ENCODE results near the gene TNRC18. TPM values are rescaled to one million over a fixed set of nuclear protein-coding genes. Genes with fewer than 3 reads are reported as not detected.
"Not testable (repeated sequence)": the region's sequence is repeated elsewhere in the genome, so short reads cannot be mapped to it uniquely, and the experiment has no call there.

Gene TNRC18, protein sequence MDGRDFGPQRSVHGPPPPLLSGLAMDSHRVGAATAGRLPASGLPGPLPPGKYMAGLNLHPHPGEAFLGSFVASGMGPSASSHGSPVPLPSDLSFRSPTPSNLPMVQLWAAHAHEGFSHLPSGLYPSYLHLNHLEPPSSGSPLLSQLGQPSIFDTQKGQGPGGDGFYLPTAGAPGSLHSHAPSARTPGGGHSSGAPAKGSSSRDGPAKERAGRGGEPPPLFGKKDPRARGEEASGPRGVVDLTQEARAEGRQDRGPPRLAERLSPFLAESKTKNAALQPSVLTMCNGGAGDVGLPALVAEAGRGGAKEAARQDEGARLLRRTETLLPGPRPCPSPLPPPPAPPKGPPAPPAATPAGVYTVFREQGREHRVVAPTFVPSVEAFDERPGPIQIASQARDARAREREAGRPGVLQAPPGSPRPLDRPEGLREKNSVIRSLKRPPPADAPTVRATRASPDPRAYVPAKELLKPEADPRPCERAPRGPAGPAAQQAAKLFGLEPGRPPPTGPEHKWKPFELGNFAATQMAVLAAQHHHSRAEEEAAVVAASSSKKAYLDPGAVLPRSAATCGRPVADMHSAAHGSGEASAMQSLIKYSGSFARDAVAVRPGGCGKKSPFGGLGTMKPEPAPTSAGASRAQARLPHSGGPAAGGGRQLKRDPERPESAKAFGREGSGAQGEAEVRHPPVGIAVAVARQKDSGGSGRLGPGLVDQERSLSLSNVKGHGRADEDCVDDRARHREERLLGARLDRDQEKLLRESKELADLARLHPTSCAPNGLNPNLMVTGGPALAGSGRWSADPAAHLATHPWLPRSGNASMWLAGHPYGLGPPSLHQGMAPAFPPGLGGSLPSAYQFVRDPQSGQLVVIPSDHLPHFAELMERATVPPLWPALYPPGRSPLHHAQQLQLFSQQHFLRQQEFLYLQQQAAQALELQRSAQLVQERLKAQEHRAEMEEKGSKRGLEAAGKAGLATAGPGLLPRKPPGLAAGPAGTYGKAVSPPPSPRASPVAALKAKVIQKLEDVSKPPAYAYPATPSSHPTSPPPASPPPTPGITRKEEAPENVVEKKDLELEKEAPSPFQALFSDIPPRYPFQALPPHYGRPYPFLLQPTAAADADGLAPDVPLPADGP (N-terminal part only)
- total RNA-seq (2014; rRNA removed; shearing (Covaris generic)) = 69.8 and 80.4 TPM in 2 replicates
- polyA plus RNA-seq (2014; cell fraction: nucleus; rRNA removed) = 59.3 and 85.9 TPM in 2 replicates

- DNase-seq (ENCODE audit: extremely low read depth, low read depth) = no peak
These were observed at the start of gene TNRC18 for GRCh38 chr7:5423306-5423975. TSS of gene TNRC18 (minus strand) at chr7:5423834. CDS start at chr7:5421246, 2,588 bp downstream.

DNA sequence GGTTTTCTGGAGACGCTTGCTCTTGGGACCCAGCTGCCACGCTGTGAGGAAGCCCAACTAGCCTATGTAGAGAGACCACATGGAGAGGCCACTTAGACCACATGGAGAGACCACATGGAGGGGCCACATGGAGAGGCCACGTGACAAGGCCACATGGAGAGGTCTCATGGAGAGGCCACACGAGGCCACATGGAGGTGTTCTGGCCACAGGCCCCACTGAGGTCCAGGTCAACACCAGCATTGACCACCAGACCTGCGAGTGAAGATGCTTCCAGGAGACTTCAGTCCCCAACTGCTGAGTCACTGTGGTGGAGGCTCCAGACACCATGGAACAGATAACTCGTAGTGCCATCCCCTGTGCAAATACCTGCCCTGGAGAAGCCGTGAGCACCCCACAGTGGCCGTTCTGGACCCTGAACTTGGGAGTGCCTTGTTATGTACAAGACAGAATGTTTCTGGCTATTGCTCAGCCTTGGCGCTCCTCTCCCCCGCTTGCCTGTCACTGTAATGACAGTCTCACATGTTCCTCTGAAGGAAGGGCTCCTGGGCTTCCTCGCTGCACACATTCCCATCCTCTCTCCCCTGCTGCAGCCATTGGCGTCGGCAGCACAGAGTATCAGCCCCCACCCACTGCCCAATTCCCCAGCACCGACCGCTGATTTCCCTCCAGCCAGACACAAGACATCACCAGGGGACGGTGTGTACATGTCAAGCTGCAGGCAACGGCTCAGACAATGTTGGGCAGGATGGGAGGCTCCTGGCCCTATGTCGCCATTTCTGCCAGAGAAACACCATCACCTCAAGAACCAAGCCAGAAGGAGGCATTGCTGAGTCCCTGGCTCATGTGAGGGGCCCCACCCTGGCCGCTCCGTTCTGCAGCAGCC lies 49.0 kb upstream of the TNRC18 start:
- no peak for DNase-seq (ENCODE audit: extremely low read depth, low read depth)

- DNase-seq (ENCODE audit: extremely low read depth, low read depth) = not testable (repeated sequence)
These were observed 48.0 kb upstream of the TNRC18 start for GRCh38 chr7:5471623-5472022.

DNA sequence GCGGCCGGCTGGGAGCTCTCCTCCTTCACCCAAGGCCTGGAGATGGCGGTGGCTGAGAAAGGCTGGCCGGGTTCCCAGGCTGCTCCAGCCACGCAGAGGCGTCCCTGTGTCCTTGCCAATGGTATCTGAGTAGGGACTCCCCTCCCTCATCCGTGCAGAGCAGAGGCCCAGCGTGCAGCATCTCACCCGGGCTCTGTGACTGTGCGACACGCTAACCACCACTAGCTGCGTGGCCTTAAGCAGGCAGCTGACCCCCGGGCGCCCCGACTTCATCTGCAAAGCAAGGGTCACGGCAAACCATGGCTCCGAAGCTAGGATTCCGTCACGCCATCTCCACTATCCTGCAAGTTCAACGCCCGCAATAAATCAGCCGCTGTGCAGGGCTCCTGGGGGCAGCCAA lies 47.2 kb upstream of the TNRC18 start:
- DNase-seq (ENCODE audit: extremely low read depth, low read depth) = no peak

DNA sequence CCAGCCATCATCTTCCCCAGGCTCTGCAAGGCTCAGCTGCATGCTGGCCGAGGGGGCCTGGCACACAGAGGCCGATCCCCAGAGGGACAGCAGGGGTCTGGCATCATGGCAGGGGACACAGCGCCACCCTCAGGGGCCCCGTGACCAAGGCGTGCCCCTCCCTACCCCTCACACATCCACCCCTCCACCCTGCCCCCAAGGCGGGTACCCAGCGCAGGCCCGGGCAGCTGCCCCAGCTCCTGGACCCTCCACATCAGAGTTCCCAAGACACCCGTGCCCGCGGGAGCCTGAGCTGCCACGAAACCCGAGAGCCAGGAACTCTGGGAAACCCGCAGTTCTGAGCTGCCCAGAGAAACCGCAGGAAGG lies 46.5 kb upstream of the TNRC18 start:
- DNase-seq (ENCODE audit: extremely low read depth, low read depth) = no peak

- no peak for DNase-seq (ENCODE audit: extremely low read depth, low read depth)
These were observed 45.9 kb upstream of the TNRC18 start for GRCh38 chr7:5469375-5470166.

DNA sequence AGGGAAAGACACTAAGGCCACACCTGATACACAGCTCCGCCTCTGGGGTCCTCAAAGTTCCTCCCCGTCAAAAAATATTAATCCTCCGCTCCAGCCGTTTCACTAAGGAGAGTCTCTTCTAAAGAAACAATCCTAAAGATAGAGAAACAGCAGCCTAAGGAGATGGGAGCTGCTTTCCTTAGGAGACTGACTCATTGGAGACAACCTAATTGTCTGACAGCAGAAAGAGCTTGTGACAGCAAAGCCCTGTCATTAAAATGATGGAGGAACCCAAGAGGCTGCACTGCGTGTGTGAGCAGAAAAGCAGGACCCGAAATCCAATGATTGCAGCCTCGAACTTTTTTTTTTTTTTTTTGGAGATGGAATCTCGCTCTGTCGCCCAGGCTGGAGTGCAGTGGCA lies 44.0 kb upstream of the TNRC18 start:
- DNase-seq (ENCODE audit: extremely low read depth, low read depth) = no peak

DNA sequence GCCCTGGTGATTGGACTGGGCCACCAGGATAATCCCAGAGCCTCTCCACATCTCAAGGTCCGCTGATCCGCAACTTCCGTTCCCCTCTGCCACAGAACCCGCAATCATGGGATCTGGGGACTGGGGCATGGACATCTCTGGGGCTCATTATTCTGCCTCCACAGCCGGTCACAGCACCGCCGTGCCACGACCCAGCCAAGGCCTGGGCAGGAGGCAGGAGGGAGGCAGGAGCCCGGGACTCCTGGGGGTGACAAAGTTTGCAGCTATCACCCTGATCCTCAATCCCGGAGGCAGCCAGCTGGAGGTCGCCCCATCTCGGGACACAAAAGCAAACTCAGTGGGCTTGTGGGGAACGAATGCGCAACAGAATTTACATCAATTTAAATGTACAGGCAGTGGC lies 42.9 kb upstream of the TNRC18 start:
- DNase-seq (ENCODE audit: extremely low read depth, low read depth) = no peak

DNA sequence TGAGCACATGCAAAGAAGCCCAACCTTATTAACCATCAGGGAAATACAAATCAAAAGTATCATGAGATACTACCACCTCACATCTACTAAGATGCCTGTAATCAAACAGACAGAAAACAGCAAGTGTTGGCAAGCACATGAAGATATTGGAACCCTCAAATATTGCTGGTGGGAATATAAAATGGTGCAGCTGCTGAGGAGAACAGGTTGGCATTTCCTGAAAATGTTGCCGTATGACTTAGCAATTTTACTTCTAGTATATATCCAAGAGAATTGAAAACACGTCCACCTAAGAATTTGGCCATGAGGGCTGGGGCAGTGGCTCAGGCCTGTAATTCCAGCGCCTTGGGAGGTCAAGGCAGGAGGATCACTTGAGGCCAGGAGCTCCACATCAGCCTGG lies 39.4 kb upstream of the TNRC18 start:
- no peak for DNase-seq (ENCODE audit: extremely low read depth, low read depth)

DNA sequence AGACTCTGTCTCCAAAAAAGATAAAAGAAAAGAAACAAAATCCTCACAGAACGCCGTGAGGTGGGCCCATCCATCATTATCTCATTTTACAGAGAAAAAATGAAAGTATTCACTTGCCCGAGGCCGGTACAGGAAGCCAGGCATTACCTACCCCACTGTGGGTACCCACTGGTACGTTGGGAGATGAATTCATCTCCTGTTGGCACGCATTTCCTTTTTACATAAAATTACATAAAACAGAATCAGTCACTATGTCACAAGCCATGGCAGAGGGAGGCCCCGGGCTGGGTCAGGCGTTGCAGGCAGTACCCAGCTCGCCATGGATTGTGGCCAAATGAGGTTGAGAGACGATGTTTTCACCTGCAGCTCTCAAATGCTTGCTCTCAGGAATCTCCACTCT lies 38.6 kb upstream of the TNRC18 start:
- no peak for DNase-seq (ENCODE audit: extremely low read depth, low read depth)

DNA sequence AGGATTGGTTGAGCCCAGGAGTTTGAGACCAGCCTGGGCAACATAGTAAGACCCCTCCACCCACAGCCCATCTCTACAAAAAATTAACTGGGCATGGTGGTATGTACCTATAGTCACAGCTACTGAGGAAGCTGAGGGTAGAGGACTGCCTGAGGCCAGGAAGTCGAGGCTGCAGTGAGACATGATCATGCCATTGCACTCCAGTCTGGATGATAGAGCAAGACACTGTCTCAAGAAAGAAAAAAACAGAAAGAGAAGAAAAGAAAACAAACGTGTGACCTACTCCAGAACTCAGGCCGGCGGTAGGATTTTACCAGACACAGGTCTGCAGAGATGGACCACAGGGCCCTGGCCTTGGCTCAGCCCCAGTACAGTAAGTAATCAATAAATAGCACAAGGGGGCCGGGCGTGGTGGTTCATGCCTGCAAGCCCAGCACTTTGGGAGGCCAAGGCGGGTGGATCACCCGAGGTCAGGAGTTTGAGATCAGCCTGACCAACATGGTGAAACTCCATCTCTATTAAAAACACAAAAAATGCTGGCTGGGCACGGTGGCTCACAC lies 35.4 kb upstream of the TNRC18 start:
- no peak for DNase-seq (ENCODE audit: extremely low read depth, low read depth)

DNA sequence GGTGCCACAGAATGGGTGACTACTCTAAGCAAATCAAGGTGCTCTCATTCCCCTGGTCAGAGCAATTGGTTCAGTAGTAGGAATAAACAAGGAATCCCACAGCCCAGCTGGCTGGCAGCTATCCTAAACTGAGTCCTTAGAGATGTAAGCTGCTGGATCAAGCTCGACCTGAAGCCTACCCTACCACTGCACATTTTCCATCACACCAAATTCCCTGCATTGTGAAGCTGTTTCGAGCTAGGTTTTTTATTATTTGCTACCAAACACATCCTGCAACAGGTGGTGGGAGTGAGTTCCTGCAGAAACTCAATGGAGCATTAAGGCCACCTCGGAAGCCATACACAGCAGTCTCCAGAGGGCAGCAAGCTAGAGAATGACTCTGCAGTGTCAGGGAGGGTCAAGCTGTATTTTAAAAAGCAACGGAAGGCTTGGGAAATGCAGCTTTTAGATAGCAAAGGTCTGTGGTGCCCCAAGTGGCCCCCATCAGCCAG lies 33.7 kb upstream of the TNRC18 start:
- DNase-seq (ENCODE audit: extremely low read depth, low read depth) = no peak

DNA sequence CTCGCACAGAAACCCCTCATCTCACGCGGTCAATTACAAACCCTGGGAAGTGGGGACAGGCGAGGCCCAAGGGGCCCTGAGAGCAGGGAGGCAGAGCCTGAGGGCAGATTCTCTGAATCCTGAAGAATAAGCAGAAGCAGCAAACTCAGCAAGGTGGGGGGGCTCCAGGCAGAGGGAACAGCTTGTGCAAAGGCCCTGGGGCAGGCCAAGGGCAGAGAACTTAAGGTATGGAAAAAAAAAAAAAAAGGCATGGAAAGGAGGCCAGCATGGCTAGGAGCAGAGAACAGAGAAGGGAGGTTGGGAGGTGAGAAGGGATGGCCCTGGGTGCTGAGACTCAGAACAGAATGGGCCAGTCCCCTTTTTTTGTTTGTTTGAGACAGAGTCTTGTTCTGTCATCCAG lies 32.8 kb upstream of the TNRC18 start:
- no peak for DNase-seq (ENCODE audit: extremely low read depth, low read depth)

DNA sequence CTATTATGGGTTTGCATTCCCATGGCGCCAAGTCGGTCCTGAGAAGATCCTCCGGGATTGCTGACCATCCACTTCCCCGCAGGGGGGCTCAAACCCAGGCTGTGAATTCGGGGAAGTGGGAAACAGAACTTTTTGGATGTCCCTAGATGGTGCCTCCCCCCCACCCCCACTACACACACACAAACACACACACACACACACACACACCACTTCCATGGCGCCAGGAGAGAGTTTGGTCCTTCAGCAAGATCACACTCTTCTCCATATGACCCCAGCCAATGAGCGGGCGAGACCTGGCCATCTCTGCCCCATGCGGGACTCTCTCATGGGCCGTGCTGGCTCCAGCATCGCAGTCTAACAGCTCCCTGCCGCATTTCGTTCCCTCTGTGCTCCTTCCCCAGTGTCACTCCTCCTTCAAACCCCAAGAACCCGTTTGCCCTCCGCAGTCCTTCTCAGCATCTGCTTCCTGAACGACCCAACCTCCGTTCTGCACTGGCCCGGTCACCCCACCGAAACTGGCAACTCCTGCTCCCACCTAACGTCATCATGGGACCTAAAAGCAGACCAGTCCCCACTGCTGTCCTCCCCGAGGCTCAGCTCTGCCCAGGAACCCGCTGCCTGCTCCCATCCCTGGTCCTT lies 32.1 kb upstream of the TNRC18 start:
- no peak for DNase-seq (ENCODE audit: extremely low read depth, low read depth)

- no peak for DNase-seq (ENCODE audit: extremely low read depth, low read depth)
These were observed 31.5 kb upstream of the TNRC18 start for GRCh38 chr7:5455175-5455574.

DNA sequence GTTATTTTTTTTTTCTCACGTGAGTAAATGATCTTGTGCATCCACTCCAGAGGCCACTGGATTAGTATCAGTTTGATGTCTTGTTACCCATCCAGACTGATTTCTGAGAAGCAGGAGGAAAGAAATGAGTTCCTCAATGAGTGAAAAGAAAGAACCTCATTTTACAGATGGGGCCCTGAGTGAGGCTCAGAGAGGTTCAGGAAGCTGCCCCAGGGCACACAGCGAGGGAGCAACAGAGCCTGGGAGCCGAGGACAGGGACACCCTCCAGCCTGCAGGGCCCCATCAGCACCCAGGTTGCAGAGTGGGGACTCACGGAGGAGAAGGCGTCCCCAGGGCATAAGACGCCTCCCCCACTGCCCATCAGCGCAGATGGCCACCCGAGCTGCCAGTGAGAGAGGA lies 30.9 kb upstream of the TNRC18 start:
- no peak for DNase-seq (ENCODE audit: extremely low read depth, low read depth)

DNA sequence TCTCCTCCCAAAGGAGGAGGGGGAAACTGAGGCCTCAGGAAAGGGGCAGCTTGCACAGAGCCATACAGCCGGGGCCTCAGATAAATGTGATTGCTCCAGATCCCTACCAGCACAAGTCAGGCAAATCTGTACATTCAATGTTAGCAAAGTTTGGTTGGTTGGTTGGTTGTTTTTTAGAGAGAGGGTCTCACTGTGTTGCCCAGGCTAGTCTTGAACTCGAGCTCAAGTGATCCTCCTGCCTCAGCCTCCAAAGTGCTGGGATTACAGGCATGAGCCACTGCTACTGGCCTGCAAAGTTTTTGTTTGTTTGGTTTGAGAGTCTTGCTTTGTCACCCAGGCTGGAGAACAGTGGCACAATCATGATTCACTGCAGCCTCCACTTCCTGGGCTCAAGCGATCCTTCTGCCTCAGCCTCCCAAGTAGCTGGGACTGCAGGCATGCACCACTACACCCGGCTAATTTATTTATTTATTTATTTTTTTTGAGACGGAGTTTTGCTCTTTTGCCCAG lies 30.0 kb upstream of the TNRC18 start:
- DNase-seq (ENCODE audit: extremely low read depth, low read depth) = no peak

Data from NCI-H460 (cell line).